HepG2 (cell line): ENCODE results near the gene CAMK2A. TPM values are rescaled to one million over a fixed set of nuclear protein-coding genes. Genes with fewer than 3 reads are reported as not detected.

ENCODE experiments used
- ATAC-seq: fragments of 200-7000 bp; cut with Tn5 transposase; 3 replicates; pipeline ENCODE4 v1.9.1; 2020; ENCODE audit warnings: mild to moderate bottlenecking, moderate library complexity
- BruUV-seq: library from RNA; stranded (reverse); fragments of 400-500 nt; replicated peaks from 2 replicates; lab custom pipeline; 2021; lab: Mats Ljungman, UMichigan
- CTCF ChIA-PET: fragments of 300-600 bp; formaldehyde crosslinking; extraction: SDS; loops from one replicate; lab custom pipeline; 2021; ENCODE audit warnings: low total read pairs, inconsistent platforms, low intra/inter-chr PET ratio; lab: Yijun Ruan, JAX
- POLR2A ChIA-PET: fragments of 350-600 bp; sonication (Branson Sonifier 250); formaldehyde crosslinking; loops from one replicate; lab custom pipeline; 2020; ENCODE audit warnings: antibody characterized with exemption, inconsistent platforms; lab: Yijun Ruan, JAX
- DNase-seq: peaks from one replicate; pipeline ENCODE4 v3.0.0-alpha.2; 2015; ENCODE audit warnings: low spot score
- FAIRE-seq: peaks from 3 replicates; lab custom pipeline; 2011; peaks lifted over from hg19 to GRCh38; lab: Jason Lieb, UNC
- H2AFZ ChIP-seq: one replicate; pipeline ENCODE4 v1.6.1; 2011; ENCODE audit warnings: low read length, inconsistent platforms
- H3K27ac ChIP-seq: fragments of 300-600 bp; 3 replicates; pipeline ENCODE4 v1.8.0; 2011; ENCODE audit warnings: mixed run types, mild to moderate bottlenecking, mixed read lengths, low read length, inconsistent platforms; ENCODE audit not compliant: insufficient read depth; ENCODE audit errors: extremely low read length
- H3K27me3 ChIP-seq, 2 experiments: fragments of 200-600 bp in 1 of 2; 2 replicates in 1 of 2; 3 replicates in 1 of 2; pipeline versions ENCODE4 v1.6.0 to v1.8.0; 2011; ENCODE audit warnings: low read length in 2 of 2, mild to moderate bottlenecking in 2 of 2, moderate library complexity in 2 of 2, inconsistent platforms in 1 of 2; ENCODE audit not compliant: insufficient read depth in 2 of 2, control insufficient read depth in 1 of 2
- H3K36me3 ChIP-seq, 2 experiments: fragments of 200-600 bp in 1 of 2; replicated peaks in 1 of 2; 2 replicates in 1 of 2; 3 replicates in 1 of 2; pipeline versions ENCODE4 v1.5.1 to v1.8.0; 2011; ENCODE audit warnings: low read length in 2 of 2, inconsistent platforms in 1 of 2; ENCODE audit not compliant: insufficient read depth in 2 of 2, control insufficient read depth in 1 of 2
- H3K4me1 ChIP-seq: 2 replicates; pipeline ENCODE4 v1.5.1; 2012; ENCODE audit warnings: low read length, inconsistent platforms; ENCODE audit not compliant: insufficient read depth
- H3K4me2 ChIP-seq: 2 replicates; pipeline ENCODE4 v1.6.0; 2011; ENCODE audit warnings: low read depth, low read length, inconsistent platforms
- H3K4me3 ChIP-seq, 3 experiments: fragments of 200-600 bp in 1 of 3; sonication (generic), shearing (Covaris generic) in 1 of 3; replicated peaks in 1 of 3; 2 replicates each; pipeline ENCODE4 v1.5.1; 2011 to 2016; ENCODE audit warnings: low read length in 3 of 3, inconsistent platforms in 2 of 3, low read depth in 2 of 3, mild to moderate bottlenecking in 2 of 3, control low read depth in 1 of 3, mixed read lengths in 1 of 3; ENCODE audit not compliant: insufficient read depth in 1 of 3
- H3K79me2 ChIP-seq: one replicate; pipeline ENCODE4 v1.6.1; 2011; ENCODE audit warnings: low read length, inconsistent platforms; ENCODE audit not compliant: insufficient read depth
- H3K9ac ChIP-seq: 2 replicates; pipeline ENCODE4 v1.6.0; 2011; ENCODE audit warnings: mild to moderate bottlenecking, low read depth, low read length, inconsistent platforms; ENCODE audit not compliant: insufficient read depth
- H3K9me3 ChIP-seq: 2 replicates; pipeline ENCODE4 v1.5.1; 2012; ENCODE audit warnings: mild to moderate bottlenecking, low read length
- H4K20me1 ChIP-seq: 2 replicates; pipeline ENCODE4 v1.6.0; 2011; ENCODE audit warnings: inconsistent platforms, mild to moderate bottlenecking, low read length, moderate library complexity; ENCODE audit not compliant: insufficient read depth
- AHR ChIP-seq: IDR thresholded peaks from 2 replicates; pipeline ENCODE4 v1.6.1; 2018; ENCODE audit warnings: missing genetic modification reagents, missing compliant biosample characterization
- DBP ChIP-seq: sonication (generic); formaldehyde crosslinking; IDR thresholded peaks from 2 replicates; pipeline ENCODE4 v1.4.0; 2020; ENCODE audit warnings: missing genetic modification reagents; ENCODE audit errors: not compliant biosample characterization
- ISX ChIP-seq: sonication (generic); formaldehyde crosslinking; conservative IDR thresholded peaks from 2 replicates; pipeline ENCODE4 v1.5.0; 2020; ENCODE audit warnings: missing genetic modification reagents
- SRSF1 ChIP-seq: fragments of 200-400 bp; formaldehyde crosslinking; optimal IDR thresholded peaks from 2 replicates; pipeline ENCODE3; 2017; ENCODE audit warnings: mild to moderate bottlenecking, low read depth, low read length, moderate library complexity
- ZNF263 ChIP-seq: sonication (generic); formaldehyde crosslinking; IDR thresholded peaks from 2 replicates; pipeline ENCODE4 v1.4.0; 2020; ENCODE audit warnings: missing genetic modification reagents
- ZNF512B ChIP-seq: sonication (generic); formaldehyde crosslinking; IDR thresholded peaks from 2 replicates; pipeline ENCODE4 v1.5.1; 2020; ENCODE audit warnings: missing genetic modification reagents, mild to moderate bottlenecking, borderline replicate concordance
- ZNF883 ChIP-seq: sonication (generic); formaldehyde crosslinking; IDR thresholded peaks from 2 replicates; pipeline ENCODE4 v1.5.1; 2020; ENCODE audit warnings: mild to moderate bottlenecking, missing genetic modification reagents; ENCODE audit errors: not compliant biosample characterization
- ZSCAN25 ChIP-seq: sonication (generic); formaldehyde crosslinking; IDR thresholded peaks from 2 replicates; pipeline ENCODE4 v1.8.0; 2022; ENCODE audit warnings: mild to moderate bottlenecking, missing genetic modification reagents
- WGBS: methylation state at CpG from one replicate; pipeline ENCODE4 v1.1.6; 2017; ENCODE audit warnings: low lambda C conversion rate; 5-methylcytosine and 5-hydroxymethylcytosine counted together
- in situ Hi-C: cut with HindIII; loops from 2 replicates; pipeline ENCODE4 v1.10.0; 2017; ENCODE audit warnings: low pct_unique_long_range_greater_than_20kb; ENCODE audit not compliant: extremely low pct_ligation_motif_present
- intact Hi-C: fragments of 100-400 bp; cut with micrococcal nuclease; formaldehyde crosslinking; loops from one replicate; pipeline ENCODE4 v1.10.0; 2022; ENCODE audit not compliant: unreplicated experiment
- polyA plus RNA-seq, 8 experiments: library from polyadenylated mRNA; depleted of rRNA in 3 of 8; stranded (reverse) in 7 of 8; unstranded in 1 of 8; fragments of >200 nt; fragmentation: Illumina TruSeq in 4 of 8; extraction: Trizol in 4 of 8; gene quantifications; 2 replicates each; pipeline versions ENCODE4 v1.2.1 to v1.2.3, GENCODE V29; 2011 to 2016; ENCODE audit warnings: low read depth in 4 of 8, missing spikeins in 1 of 8, mixed read lengths in 1 of 8; ENCODE audit not compliant: insufficient read depth in 1 of 8
- total RNA-seq, 5 experiments: library from RNA; depleted of rRNA; stranded (reverse); fragments of >200 nt; fragmentation: Illumina TruSeq; extraction: Trizol; gene quantifications; 2 replicates each; pipeline ENCODE4 v1.2.3, GENCODE V29; 2016; ENCODE audit warnings: low read depth in 1 of 5

Gene CAMK2A
- total and polyA plus RNA-seq, 2 of the 13 experiments (the other 11 are each of a cell fraction or from before 2014, with no cell fraction given): 0.11 TPM; not detected in 1

GRCh38 chr5:150242251-150242894, 47.2 kb downstream of the CAMK2A start:
- no peak for ATAC-seq
- Histone ChIP-seq H3K4me2 (no peak overlapping the region), H3K9ac (no peak overlapping the region), H3K4me3 (no peak overlapping the region), H3K27me3 (peaks cover 6 to 77% of the 10 kb centered on the region in 2 experiments), H3K9me3 (no peaks in the 10 kb centered on the region), H3K79me2 (no peaks in the 10 kb centered on the region), H2AFZ (no peak overlapping the region), H3K36me3 (no peaks in the 10 kb centered on the region), H4K20me1 (no peaks in the 10 kb centered on the region), H3K4me1 (peaks cover 23% of the 10 kb centered on the region), H3K27ac (no peak overlapping the region)
- in situ Hi-C loops: no loop called here
- TF ChIP-seq ISX (CRISPR knock-in tag): no peak
- TF ChIP-seq ZNF263 (CRISPR knock-in tag): no peak
- TF ChIP-seq DBP (CRISPR knock-in tag): no peak
- TF ChIP-seq SRSF1: no peak
- TF ChIP-seq AHR: no peak
- TF ChIP-seq ZSCAN25: no peak
- no peak for TF ChIP-seq ZNF512B (CRISPR knock-in tag)
- TF ChIP-seq ZNF883: no peak
- intact Hi-C loops: no loop called here
- ChIA-PET CTCF (no interaction called here), POLR2A (no interaction called here)
- no TSS peak for BruUV-seq
- FAIRE-seq: no peak
- no peak for DNase-seq
- 37% methylated on average over 8 of the region's 11 CpGs for WGBS
